Liver (tissue), 9 donors: Measurements from ENCODE around the gene TASOR2. TPM values are rescaled to one million over a fixed set of nuclear protein-coding genes. Genes with fewer than 3 reads are reported as not detected.

ENCODE experiments used
- DNase-seq: peaks from one replicate; pipeline ENCODE4 v3.0.0-alpha.2; 2017; ENCODE audit warnings: low spot score
- H3K27ac ChIP-seq, 2 donors: one replicate each; pipeline ENCODE4 v1.7.0; 2013; ENCODE audit warnings: inconsistent platforms in 2 of 2, low read length in 2 of 2, control low read depth in 1 of 2, low read depth in 1 of 2, mild to moderate bottlenecking in 1 of 2
- H3K27me3 ChIP-seq, 4 donors: one replicate each; pipeline versions ENCODE4 v1.6.1 to v1.7.0; 2013; ENCODE audit warnings: low read length in 3 of 4, inconsistent platforms in 1 of 4, mild to moderate bottlenecking in 1 of 4, moderate library complexity in 1 of 4; ENCODE audit not compliant: control insufficient read depth in 4 of 4, insufficient read depth in 4 of 4
- H3K36me3 ChIP-seq, 4 donors: one replicate each; pipeline versions ENCODE4 v1.6.1 to v1.7.0; 2013; ENCODE audit warnings: low read length in 3 of 4, mild to moderate bottlenecking in 3 of 4, low read depth in 1 of 4, moderate library complexity in 1 of 4; ENCODE audit not compliant: control insufficient read depth in 4 of 4, insufficient read depth in 3 of 4
- H3K4me1 ChIP-seq, 4 donors: one replicate each; pipeline versions ENCODE4 v1.6.1 to v1.7.0; 2013; ENCODE audit warnings: low read length in 3 of 4, mild to moderate bottlenecking in 3 of 4, moderate library complexity in 1 of 4; ENCODE audit not compliant: control insufficient read depth in 4 of 4, insufficient read depth in 4 of 4
- H3K4me3 ChIP-seq, 3 donors: one replicate each; pipeline versions ENCODE4 v1.6.1 to v1.7.0; 2013; ENCODE audit warnings: low read length in 3 of 3, control low read depth in 1 of 3, low read depth in 1 of 3, mild to moderate bottlenecking in 1 of 3
- H3K9ac ChIP-seq, 2 donors: one replicate each; pipeline ENCODE4 v1.7.0; 2013; ENCODE audit warnings: low read length in 2 of 2, mild to moderate bottlenecking in 2 of 2, moderate library complexity in 2 of 2, control low read depth in 1 of 2, low read depth in 1 of 2
- H3K9me3 ChIP-seq, 4 donors: one replicate each; pipeline versions ENCODE4 v1.6.1 to v1.7.0; 2013; ENCODE audit warnings: low read length in 3 of 4; ENCODE audit not compliant: control insufficient read depth in 4 of 4
- EGR1 ChIP-seq, 2 donors: IDR thresholded peaks; 2 replicates each; pipeline ENCODE4 v1.6.1; 2016 to 2018; ENCODE audit warnings: antibody characterized with exemption in 2 of 2, low read depth in 2 of 2
- FOXA1 ChIP-seq: IDR thresholded peaks from 2 replicates; pipeline ENCODE4 v1.6.1; 2016; ENCODE audit warnings: antibody characterized with exemption
- FOXA2 ChIP-seq: IDR thresholded peaks from 2 replicates; pipeline ENCODE4 v1.6.1; 2016; ENCODE audit warnings: antibody characterized with exemption
- GABPA ChIP-seq, 2 donors: IDR thresholded peaks in 1 of 2; conservative IDR thresholded peaks in 1 of 2; 2 replicates each; pipeline ENCODE4 v1.6.1; 2016; ENCODE audit warnings: antibody characterized with exemption in 2 of 2, mild to moderate bottlenecking in 1 of 2, moderate library complexity in 1 of 2
- HNF4G ChIP-seq: IDR thresholded peaks from 2 replicates; pipeline ENCODE4 v1.6.1; 2016; ENCODE audit warnings: antibody characterized with exemption
- JUND ChIP-seq, 2 donors: IDR thresholded peaks; 2 replicates each; pipeline ENCODE4 v1.6.1; 2016; ENCODE audit warnings: antibody characterized with exemption in 2 of 2
- NR2F2 ChIP-seq: IDR thresholded peaks from 2 replicates; pipeline ENCODE4 v1.6.1; 2016; ENCODE audit warnings: antibody characterized with exemption
- RXRA ChIP-seq, 2 donors: IDR thresholded peaks; 2 replicates each; pipeline ENCODE4 v1.6.1; 2017 to 2018; ENCODE audit warnings: antibody characterized with exemption in 2 of 2, mild to moderate bottlenecking in 1 of 2
- SP1 ChIP-seq: IDR thresholded peaks from 2 replicates; pipeline ENCODE4 v1.6.1; 2018; ENCODE audit warnings: antibody characterized with exemption, mild to moderate bottlenecking
- YY1 ChIP-seq: IDR thresholded peaks from 2 replicates; pipeline ENCODE4 v1.6.1; 2016; ENCODE audit warnings: antibody characterized with exemption, mild to moderate bottlenecking
- WGBS: extraction: QIAGEN DNeasy Blood & Tissue Kit; methylation state at CpG from one replicate; pipeline ENCODE4 v1.1.7; 2013; 5-methylcytosine and 5-hydroxymethylcytosine counted together
- polyA plus RNA-seq, 2 donors: library from polyadenylated mRNA; stranded (reverse) in 1 of 2; unstranded in 1 of 2; fragments of 200-250 nt in 1 of 2; fragments of >200 nt in 1 of 2; fragmentation: Nextera tagmentation in 1 of 2; extraction: Ambion mirVana in 1 of 2; gene quantifications; one replicate each; pipeline versions ENCODE4 v1.2.1 to v1.2.3, GENCODE V29; 2013 to 2015
- total RNA-seq, 2 donors: library from RNA; depleted of rRNA; stranded (reverse); fragments of >200 nt; gene quantifications; one replicate each; pipeline ENCODE4 v1.2.3, GENCODE V29; 2014
- TF ChIP-seq, protein P1 (sequence below): fragments of 150-350 bp; IDR thresholded peaks from 2 replicates; pipeline ENCODE4 v1.5.1; 2017; ENCODE audit warnings: improper control_type of control experiment, low read depth, low read length; ENCODE audit not compliant: missing input control
- TF ChIP-seq, protein P2 (sequence below): IDR thresholded peaks from 2 replicates; pipeline ENCODE4 v1.6.1; 2016; ENCODE audit warnings: antibody characterized with exemption
- TF ChIP-seq, protein P3 (sequence below): IDR thresholded peaks from 2 replicates; pipeline ENCODE4 v1.6.1; 2016; ENCODE audit warnings: antibody characterized with exemption
- TF ChIP-seq, protein P4 (sequence below): IDR thresholded peaks from 2 replicates; pipeline ENCODE4 v1.6.1; 2016; ENCODE audit warnings: antibody characterized with exemption, mild to moderate bottlenecking
- donor health status: healthy.
- donor health status: healthy.
- donor health status: healthy.
- donor health status: healthy.
- donor health status: healthy.

TASOR2 gene
- total and polyA plus RNA-seq, 4 donors: 7.6 to 40.3 (median 14.2) TPM

DNA sequence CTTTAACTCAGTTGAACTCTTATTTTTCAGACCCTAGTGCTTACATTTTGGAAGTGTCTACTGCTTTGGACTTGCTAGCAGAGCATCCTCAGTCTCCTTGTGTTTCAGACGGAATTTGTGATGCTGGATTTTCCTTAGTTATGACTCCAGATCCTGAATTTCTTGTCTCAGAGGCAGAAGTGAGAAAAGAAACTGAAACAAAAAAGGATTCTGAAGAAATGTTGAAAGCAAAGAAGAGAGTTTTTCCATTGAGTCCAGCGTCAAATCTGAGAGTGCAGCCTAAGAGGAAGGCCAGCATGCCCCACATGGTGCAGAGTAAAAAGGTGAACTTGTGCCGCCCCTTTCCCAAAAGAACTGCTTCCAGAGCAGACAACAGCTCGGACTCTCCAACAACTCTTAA is 46.1 kb downstream of the TASOR2 start:
- Histone ChIP-seq H3K36me3 (peaks cover 2 to 39% (median 21%) of the 10 kb centered on the region in 4 donors), H3K9me3 (no peaks in the 10 kb centered on the region), H3K27ac (no peak overlapping the region), H3K9ac (no peak overlapping the region), H3K27me3 (no peaks in the 10 kb centered on the region), H3K4me3 (no peak overlapping the region), H3K4me1 (peaks cover 0 to 2% (median 0%) of the 10 kb centered on the region in 4 donors)
- TF ChIP-seq, protein P1, sequence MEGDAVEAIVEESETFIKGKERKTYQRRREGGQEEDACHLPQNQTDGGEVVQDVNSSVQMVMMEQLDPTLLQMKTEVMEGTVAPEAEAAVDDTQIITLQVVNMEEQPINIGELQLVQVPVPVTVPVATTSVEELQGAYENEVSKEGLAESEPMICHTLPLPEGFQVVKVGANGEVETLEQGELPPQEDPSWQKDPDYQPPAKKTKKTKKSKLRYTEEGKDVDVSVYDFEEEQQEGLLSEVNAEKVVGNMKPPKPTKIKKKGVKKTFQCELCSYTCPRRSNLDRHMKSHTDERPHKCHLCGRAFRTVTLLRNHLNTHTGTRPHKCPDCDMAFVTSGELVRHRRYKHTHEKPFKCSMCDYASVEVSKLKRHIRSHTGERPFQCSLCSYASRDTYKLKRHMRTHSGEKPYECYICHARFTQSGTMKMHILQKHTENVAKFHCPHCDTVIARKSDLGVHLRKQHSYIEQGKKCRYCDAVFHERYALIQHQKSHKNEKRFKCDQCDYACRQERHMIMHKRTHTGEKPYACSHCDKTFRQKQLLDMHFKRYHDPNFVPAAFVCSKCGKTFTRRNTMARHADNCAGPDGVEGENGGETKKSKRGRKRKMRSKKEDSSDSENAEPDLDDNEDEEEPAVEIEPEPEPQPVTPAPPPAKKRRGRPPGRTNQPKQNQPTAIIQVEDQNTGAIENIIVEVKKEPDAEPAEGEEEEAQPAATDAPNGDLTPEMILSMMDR: no peak
- TF ChIP-seq, protein P2, sequence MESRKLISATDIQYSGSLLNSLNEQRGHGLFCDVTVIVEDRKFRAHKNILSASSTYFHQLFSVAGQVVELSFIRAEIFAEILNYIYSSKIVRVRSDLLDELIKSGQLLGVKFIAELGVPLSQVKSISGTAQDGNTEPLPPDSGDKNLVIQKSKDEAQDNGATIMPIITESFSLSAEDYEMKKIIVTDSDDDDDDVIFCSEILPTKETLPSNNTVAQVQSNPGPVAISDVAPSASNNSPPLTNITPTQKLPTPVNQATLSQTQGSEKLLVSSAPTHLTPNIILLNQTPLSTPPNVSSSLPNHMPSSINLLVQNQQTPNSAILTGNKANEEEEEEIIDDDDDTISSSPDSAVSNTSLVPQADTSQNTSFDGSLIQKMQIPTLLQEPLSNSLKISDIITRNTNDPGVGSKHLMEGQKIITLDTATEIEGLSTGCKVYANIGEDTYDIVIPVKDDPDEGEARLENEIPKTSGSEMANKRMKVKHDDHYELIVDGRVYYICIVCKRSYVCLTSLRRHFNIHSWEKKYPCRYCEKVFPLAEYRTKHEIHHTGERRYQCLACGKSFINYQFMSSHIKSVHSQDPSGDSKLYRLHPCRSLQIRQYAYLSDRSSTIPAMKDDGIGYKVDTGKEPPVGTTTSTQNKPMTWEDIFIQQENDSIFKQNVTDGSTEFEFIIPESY: no peak
- TF ChIP-seq FOXA1 (no peak), NR2F2 (no peak), FOXA2 (no peak), YY1 (no peak), JUND (IDR thresholded peaks at IDR 0.05) (no peak), RXRA (IDR thresholded peaks at IDR 0.05) (no peak)
- TF ChIP-seq, protein P3, sequence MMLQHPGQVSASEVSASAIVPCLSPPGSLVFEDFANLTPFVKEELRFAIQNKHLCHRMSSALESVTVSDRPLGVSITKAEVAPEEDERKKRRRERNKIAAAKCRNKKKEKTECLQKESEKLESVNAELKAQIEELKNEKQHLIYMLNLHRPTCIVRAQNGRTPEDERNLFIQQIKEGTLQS: no peak
- TF ChIP-seq, protein P4, sequence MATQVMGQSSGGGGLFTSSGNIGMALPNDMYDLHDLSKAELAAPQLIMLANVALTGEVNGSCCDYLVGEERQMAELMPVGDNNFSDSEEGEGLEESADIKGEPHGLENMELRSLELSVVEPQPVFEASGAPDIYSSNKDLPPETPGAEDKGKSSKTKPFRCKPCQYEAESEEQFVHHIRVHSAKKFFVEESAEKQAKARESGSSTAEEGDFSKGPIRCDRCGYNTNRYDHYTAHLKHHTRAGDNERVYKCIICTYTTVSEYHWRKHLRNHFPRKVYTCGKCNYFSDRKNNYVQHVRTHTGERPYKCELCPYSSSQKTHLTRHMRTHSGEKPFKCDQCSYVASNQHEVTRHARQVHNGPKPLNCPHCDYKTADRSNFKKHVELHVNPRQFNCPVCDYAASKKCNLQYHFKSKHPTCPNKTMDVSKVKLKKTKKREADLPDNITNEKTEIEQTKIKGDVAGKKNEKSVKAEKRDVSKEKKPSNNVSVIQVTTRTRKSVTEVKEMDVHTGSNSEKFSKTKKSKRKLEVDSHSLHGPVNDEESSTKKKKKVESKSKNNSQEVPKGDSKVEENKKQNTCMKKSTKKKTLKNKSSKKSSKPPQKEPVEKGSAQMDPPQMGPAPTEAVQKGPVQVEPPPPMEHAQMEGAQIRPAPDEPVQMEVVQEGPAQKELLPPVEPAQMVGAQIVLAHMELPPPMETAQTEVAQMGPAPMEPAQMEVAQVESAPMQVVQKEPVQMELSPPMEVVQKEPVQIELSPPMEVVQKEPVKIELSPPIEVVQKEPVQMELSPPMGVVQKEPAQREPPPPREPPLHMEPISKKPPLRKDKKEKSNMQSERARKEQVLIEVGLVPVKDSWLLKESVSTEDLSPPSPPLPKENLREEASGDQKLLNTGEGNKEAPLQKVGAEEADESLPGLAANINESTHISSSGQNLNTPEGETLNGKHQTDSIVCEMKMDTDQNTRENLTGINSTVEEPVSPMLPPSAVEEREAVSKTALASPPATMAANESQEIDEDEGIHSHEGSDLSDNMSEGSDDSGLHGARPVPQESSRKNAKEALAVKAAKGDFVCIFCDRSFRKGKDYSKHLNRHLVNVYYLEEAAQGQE: no peak
- 95% methylated on average over 4 of the region's 4 CpGs for WGBS
- no peak for DNase-seq

DNA sequence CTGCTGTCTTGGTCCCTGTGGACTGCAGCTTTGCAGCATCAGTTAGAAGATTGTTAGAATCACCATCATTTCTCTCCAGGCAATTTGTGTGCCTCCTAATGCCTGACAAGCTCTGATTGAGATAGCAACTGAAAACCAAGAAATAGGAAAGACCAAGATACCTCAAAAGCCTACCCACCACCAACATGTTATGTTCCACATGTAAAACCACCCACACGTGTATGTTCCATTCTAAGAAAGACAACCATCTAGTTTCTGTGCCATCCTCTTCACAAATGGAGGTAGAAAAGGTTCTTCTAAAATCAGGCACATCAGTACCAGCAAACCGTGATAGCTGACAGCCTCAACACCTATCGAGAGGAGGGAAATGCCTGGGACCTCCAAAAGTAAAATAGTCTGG is 46.9 kb downstream of the TASOR2 start:
- no peaks in the 10 kb centered on the region for H3K9me3 ChIP-seq
- no peak for TF ChIP-seq SP1
- no peak for TF ChIP-seq EGR1 (IDR thresholded peaks at IDR 0.05; ENCODE audit: low read depth in 2 of 2)
- no peak for TF ChIP-seq RXRA (IDR thresholded peaks at IDR 0.05)
- TF ChIP-seq GABPA (IDR thresholded peaks at IDR 0.05 in 1 of 2, conservative IDR thresholded peaks at IDR 0.05 in 1 of 2): no peak
- TF ChIP-seq NR2F2: no peak
- TF ChIP-seq FOXA1: no peak
- TF ChIP-seq, protein P2: no peak
- no peak for TF ChIP-seq HNF4G
- no peak overlapping the region for H3K27ac ChIP-seq
- H3K27me3 ChIP-seq: no peaks in the 10 kb centered on the region
- H3K36me3 ChIP-seq: peaks cover 4 to 38% (median 22%) of the 10 kb centered on the region in 4 donors
- no peak overlapping the region for H3K9ac ChIP-seq
- peaks cover 0 to 2% (median 0%) of the 10 kb centered on the region in 4 donors for H3K4me1 ChIP-seq
- no peak overlapping the region for H3K4me3 ChIP-seq
- 91% methylated on average over 3 of the region's 3 CpGs for WGBS
- DNase-seq: no peak
